Prostate gland (tissue), 2 donors: Measurements from ENCODE around the gene PPIL3. TPM values are rescaled to one million over a fixed set of nuclear protein-coding genes. Genes with fewer than 3 reads are reported as not detected.

Experiments
- DNase-seq: peaks from one replicate; pipeline ENCODE4 v3.0.0-alpha.2; 2019; ENCODE audit warnings: low spot score
- H3K27ac ChIP-seq, 2 donors: fragments of 200-600 bp; sonication (generic); 2 replicates each; pipeline ENCODE4 v1.5.1; 2017 to 2019
- H3K27me3 ChIP-seq: fragments of 200-600 bp; sonication (generic); replicated peaks from 2 replicates; pipeline ENCODE4 v1.5.1; 2019; ENCODE audit not compliant: insufficient read depth
- H3K36me3 ChIP-seq, 2 donors: fragments of 200-600 bp; sonication (generic); 1 replicate in 1 of 2; 2 replicates in 1 of 2; pipeline versions ENCODE4 v1.5.1 to v1.8.1; 2017 to 2019
- H3K4me1 ChIP-seq: fragments of 200-600 bp; sonication (generic); replicated peaks from 2 replicates; pipeline ENCODE4 v1.5.1; 2019
- H3K4me3 ChIP-seq, 2 donors: fragments of 200-600 bp; sonication (generic); 2 replicates each; pipeline ENCODE4 v1.5.1; 2017 to 2019
- H3K9me3 ChIP-seq: fragments of 200-600 bp; sonication (generic); 2 replicates; pipeline ENCODE4 v1.5.1; 2017
- CTCF ChIP-seq, 4 experiments: fragments of 200-600 bp in 2 of 4; fragments of 450-650 bp in 2 of 4; sonication (generic) in 2 of 4; IDR thresholded peaks; 1 replicate in 3 of 4; 2 replicates in 1 of 4; pipeline ENCODE4 v1.5.1; 2016 to 2019; ENCODE audit warnings: antibody characterized with exemption in 4 of 4, mild to moderate bottlenecking in 2 of 4, moderate library complexity in 2 of 4
- POLR2A ChIP-seq: fragments of 450-650 bp; IDR thresholded peaks from one replicate; pipeline ENCODE4 v1.6.1; 2016; ENCODE audit warnings: antibody characterized with exemption, mild to moderate bottlenecking
- POLR2AphosphoS5 ChIP-seq: sonication (generic); formaldehyde crosslinking; IDR thresholded peaks from one replicate; pipeline ENCODE4 v1.6.1; 2017; ENCODE audit warnings: antibody characterized with exemption
- WGBS: methylation state at CpG from one replicate; pipeline ENCODE4 v1.1.5; 2018; 5-methylcytosine and 5-hydroxymethylcytosine counted together
- intact Hi-C: fragments of 100-400 bp; cut with DNase I; formaldehyde crosslinking; loops from one replicate; pipeline ENCODE4 v1.14.2; 2022
- total RNA-seq, 2 donors: library from RNA; depleted of rRNA; stranded (reverse); fragments of >200 nt; gene quantifications; one replicate each; pipeline ENCODE4 v1.1.0, GENCODE V29; 2016

The PPIL3 gene
- total RNA-seq, 2 donors from 2014 or later = 15.2 to 30.1 TPM

- DNase-seq = no peak
- WGBS = 24% methylated on average over 12 of the region's 12 CpGs
- peaks cover 2 to 28% of the 10 kb centered on the region in 2 donors for H3K36me3 ChIP-seq
- H3K27me3 ChIP-seq = no peaks in the 10 kb centered on the region
- peak overlapping the region in 1 of 2 donors; percentile 90 for H3K4me3 ChIP-seq
- no peak for TF ChIP-seq POLR2A
- TF ChIP-seq POLR2AphosphoS5 = peak; percentile 20
- TF ChIP-seq CTCF (IDR thresholded peaks at IDR 0.05) = no peak
- no peaks in the 10 kb centered on the region for H3K9me3 ChIP-seq
- peaks cover 5% of the 10 kb centered on the region for H3K4me1 ChIP-seq
- peak overlapping the region; percentile 100 for H3K27ac ChIP-seq
- intact Hi-C loops = no loop called here
Observed at GRCh38 chr2:200860092-200860795, 28.6 kb downstream of the PPIL3 start.

DNA sequence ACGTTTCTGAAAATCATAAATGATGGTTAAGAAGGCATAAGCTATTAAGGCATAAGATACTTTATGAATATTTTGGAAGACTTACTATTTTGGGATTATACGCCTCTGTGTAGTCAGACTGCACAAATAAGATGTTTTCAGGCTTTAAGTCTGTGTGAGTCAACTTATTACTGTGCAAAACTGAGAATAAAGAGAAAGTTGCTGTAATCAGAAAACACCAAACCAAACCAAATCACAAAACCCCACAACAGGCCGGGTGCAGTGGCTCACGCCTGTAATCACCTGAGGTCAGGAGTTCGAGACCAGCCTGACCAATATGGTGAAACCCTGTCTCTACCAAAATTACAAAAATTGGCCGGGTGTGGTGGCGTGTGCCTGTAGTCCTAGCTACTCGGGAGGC is 32.1 kb downstream of the PPIL3 start:
- no peak for TF ChIP-seq CTCF (IDR thresholded peaks at IDR 0.05)
- TF ChIP-seq POLR2AphosphoS5 = no peak
- no peak for TF ChIP-seq POLR2A
- H3K9me3 ChIP-seq = no peaks in the 10 kb centered on the region
- no peaks in the 10 kb centered on the region for H3K27me3 ChIP-seq
- H3K27ac ChIP-seq = no peak overlapping the region
- 89% methylated on average over 8 of the region's 8 CpGs for WGBS
- H3K36me3 ChIP-seq = peaks cover 2 to 47% of the 10 kb centered on the region in 2 donors
- no peak overlapping the region for H3K4me3 ChIP-seq
- DNase-seq = no peak
- peaks cover 5% of the 10 kb centered on the region for H3K4me1 ChIP-seq
- intact Hi-C loops = no loop called here

DNA sequence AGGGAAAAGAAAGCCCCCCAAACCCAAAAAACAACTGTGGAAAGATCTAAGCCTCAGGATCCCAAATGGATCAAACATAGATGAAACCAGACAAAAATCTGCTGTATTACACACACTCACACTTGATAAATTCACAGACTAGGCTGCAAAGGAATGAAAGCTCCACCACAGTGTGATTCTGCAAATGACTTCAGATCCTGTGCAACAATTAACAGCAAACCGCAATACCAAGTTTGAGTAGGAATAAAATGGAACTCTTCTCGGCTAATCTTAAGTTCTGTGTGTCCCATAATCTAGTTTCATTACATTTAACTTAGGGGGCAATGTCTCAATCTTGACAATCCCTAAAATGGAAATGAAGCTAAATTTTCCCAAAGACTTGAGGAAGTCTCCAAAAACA is 36.3 kb downstream of the PPIL3 start:
- Histone ChIP-seq H3K27me3 (no peaks in the 10 kb centered on the region), H3K4me3 (no peak overlapping the region), H3K4me1 (no peaks in the 10 kb centered on the region), H3K27ac (no peak overlapping the region), H3K36me3 (peaks cover 0 to 51% of the 10 kb centered on the region in 2 donors), H3K9me3 (no peaks in the 10 kb centered on the region)
- intact Hi-C loops = no loop called here
- 99% methylated on average over 2 of the region's 2 CpGs for WGBS
- DNase-seq = no peak
- TF ChIP-seq POLR2AphosphoS5 = no peak
- TF ChIP-seq POLR2A = no peak
- no peak for TF ChIP-seq CTCF (IDR thresholded peaks at IDR 0.05)

- DNase-seq = no peak
- no peak for TF ChIP-seq POLR2A
- TF ChIP-seq CTCF (IDR thresholded peaks at IDR 0.05) = no peak
- Histone ChIP-seq H3K9me3 (no peaks in the 10 kb centered on the region), H3K27ac (no peak overlapping the region), H3K4me3 (no peak overlapping the region), H3K36me3 (peaks cover 0 to 43% of the 10 kb centered on the region in 2 donors), H3K27me3 (no peaks in the 10 kb centered on the region), H3K4me1 (no peaks in the 10 kb centered on the region)
- 94% methylated on average over 6 of the region's 6 CpGs for WGBS
- intact Hi-C loops = no loop called here
Observed at GRCh38 chr2:200851398-200852248, 37.3 kb downstream of the PPIL3 start.
